AG09309 (cell line): ENCODE measurements around the gene NDUFAF5.
A peak's percentile ranks its signal among the peaks of the same experiment; 100 is the strongest.
"Not testable (repeated sequence)": the region's sequence is repeated elsewhere in the genome, so short reads cannot be mapped to it uniquely, and the experiment has no call there.

Source experiments
- DNase-seq: peaks from one replicate; pipeline ENCODE4 v3.0.0-alpha.2; 2010; ENCODE audit warnings: low read depth
- H3K4me3 ChIP-seq: 2 replicates; pipeline ENCODE4 v1.5.1; 2011; ENCODE audit warnings: mild to moderate bottlenecking, low read depth, low read length, moderate library complexity; ENCODE audit not compliant: control insufficient read depth
- CTCF ChIP-seq: IDR thresholded peaks from 2 replicates; pipeline ENCODE4 v1.5.1; 2011; ENCODE audit warnings: mild to moderate bottlenecking, low read depth, low read length, inconsistent platforms; ENCODE audit not compliant: insufficient read depth, control insufficient read depth; ENCODE audit errors: missing control alignments

The NDUFAF5 gene

GRCh38 chr20:13784893-13785715, at the start of gene NDUFAF5, which contains the start of gene ESF1:
Gene NDUFAF5 (plus strand): TSS chr20:13785028. CDS start chr20:13785069, 41 bp downstream.
Gene ESF1 (minus strand): TSS chr20:13784919. CDS start chr20:13783140, 1,779 bp downstream.
- H3K4me3 ChIP-seq, result peak within 1 kb of the TSS; percentile 80
- peak; percentile 90 for DNase-seq
- no peak for TF ChIP-seq CTCF

- no peak overlapping the region for H3K4me3 ChIP-seq
- TF ChIP-seq CTCF, result no peak
- DNase-seq, result no peak
Observed at GRCh38 chr20:13735826-13736225, 49.0 kb upstream of the NDUFAF5 start.

GRCh38 chr20:13736436-13737191, 48.2 kb upstream of the NDUFAF5 start:
- DNase-seq, result peak; percentile 58
- H3K4me3 ChIP-seq, result no peak overlapping the region
- TF ChIP-seq CTCF, result no peak

GRCh38 chr20:13738187-13738586, 46.6 kb upstream of the NDUFAF5 start:
- not testable (repeated sequence) for DNase-seq, H3K4me3 ChIP-seq

GRCh38 chr20:13739731-13740649, 44.8 kb upstream of the NDUFAF5 start:
- DNase-seq, result no peak
- no peak overlapping the region for H3K4me3 ChIP-seq
- no peak for TF ChIP-seq CTCF

GRCh38 chr20:13741879-13742278, 42.9 kb upstream of the NDUFAF5 start:
- TF ChIP-seq CTCF, result no peak
- DNase-seq, result no peak
- no peak overlapping the region for H3K4me3 ChIP-seq
